ENCODE results near the gene MRPL17.
"Not testable (repeated sequence)": the region's sequence is repeated elsewhere in the genome, so short reads cannot be mapped to it uniquely, and the experiment has no call there.

Gene MRPL17

DNA sequence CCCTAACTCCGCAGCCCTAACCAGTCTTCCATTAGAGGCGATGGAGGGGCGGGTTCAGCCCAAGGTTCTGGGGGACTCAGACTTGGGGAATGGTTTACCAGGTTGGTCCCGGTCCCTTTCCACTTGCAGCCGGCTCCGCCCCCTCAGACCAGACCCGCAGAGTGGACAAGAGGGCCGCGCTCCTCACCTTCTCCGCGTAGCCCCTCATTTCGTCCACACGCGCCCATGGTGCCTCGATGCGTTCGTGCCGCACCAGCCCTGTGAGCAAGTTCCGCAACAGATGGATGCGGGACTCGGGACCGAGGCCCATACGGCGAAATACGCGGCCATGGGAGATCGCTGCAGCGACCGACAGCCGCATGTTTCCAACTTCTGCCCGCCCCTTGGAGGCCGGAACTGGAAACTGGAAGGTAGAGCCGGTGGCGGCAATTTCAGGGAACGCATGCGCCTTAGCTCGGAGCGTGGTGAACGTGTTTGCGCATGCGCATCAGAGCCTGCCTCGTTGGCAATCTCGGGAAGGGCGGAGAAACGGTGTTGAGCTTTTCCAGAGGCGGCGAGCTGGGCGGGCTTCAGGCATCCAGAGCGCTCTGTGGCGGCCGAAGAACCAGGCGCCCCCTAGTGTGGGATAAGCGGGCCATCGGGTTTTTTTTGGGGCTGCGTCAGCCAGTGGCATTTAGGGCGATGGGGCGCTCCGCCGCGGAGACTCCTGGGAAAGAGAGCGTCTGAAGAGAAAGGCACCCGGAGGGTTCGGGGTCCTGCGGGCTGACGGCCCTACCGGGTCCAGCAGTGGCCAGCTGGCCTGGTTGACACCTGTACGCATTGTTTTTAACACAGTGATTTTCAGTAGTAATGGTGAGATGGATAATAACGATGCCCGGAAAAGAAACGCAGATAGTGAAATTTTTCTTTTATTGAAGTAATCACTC lies at the start of gene MRPL17:
Gene MRPL17 (minus strand): TSS at position 405 of the 926 bp plus-strand sequence. CDS start 44 bp downstream, at position 361.
- peak; percentile 97 to 98 (median 98) for DNase-seq (ENCODE audit: low read depth in 3 of 3)

DNA sequence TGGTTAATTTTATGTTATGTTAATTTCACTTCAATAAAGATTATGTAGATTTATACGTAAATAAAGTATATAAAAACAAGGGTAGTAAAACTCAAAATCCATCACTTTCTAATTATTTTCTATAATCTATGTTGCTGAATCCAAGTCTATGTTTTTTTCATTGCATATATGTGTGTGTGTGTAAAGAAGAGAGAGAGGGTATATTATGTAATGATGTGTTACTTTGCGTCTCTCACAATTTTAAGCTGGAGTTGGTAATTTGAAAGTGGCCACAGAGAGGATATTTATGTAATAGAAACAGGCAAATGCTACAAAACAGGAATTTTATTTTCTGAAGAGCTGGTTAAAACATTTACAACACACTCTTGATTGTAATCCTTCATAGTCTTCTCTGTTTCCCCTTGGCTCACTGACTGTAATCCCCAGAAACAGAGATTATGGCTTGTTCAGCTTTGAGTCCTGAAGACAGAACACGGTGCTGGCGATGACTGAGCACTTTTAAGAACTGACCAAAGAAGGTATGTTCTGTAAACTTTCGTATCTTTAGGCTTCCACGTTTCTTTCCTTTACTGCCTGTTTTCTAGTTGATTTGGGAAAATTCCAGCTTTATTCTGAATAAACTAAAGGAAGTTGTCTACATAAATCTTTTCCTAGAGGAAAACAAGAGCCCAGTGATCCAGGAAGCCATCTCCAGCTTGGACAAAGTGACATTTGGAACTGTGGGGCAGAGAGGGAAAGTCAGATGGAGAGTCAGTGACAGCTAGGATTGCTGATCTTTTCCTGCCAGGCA lies 45.0 kb upstream of the MRPL17 start:
- no peak for DNase-seq (ENCODE audit: low read depth in 3 of 3)

DNA sequence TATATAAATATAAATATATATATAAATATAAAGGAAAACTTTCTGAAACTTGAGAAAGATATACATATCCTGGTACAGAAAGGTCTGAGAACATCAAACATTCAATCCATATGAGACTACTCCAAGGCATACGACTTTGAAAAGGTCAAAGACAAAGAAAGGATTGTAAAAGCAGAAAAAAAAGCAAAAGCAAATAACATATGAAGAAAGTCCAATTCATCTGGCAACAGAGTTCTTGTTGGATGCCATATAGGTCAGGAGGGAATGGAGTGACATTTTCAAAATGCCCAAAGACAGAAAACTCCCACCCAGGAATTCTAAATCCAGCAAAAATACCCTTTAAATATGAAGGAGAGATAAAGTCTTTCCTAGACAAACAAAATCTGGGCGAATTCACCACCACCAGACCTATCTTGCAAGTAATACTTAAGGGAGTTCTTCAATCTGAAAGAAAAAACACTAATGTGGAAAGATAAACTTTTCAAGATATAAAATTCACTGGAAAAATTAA lies 42.3 kb upstream of the MRPL17 start:
- no peak for DNase-seq (ENCODE audit: low read depth in 3 of 3)

DNA sequence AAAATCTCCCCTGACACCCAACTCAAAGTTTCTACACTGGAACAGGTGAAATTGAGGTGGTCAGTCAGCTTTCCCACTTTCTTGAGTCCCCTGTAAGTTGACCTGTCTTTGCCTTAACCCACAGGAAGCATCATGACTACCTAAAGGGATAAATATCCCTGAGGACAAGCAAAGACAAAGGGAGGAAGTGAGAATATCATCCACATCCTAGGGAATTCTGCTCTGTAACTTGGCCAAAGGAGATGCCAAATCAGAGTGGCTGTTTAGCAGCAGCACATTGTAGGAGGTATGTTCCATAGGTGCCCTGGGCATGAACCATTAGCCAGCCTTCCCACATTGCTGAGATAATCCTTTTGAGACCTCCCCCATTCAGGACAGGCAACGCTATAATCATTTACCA lies 40.9 kb upstream of the MRPL17 start:
- DNase-seq (ENCODE audit: low read depth in 3 of 3): no peak

DNA sequence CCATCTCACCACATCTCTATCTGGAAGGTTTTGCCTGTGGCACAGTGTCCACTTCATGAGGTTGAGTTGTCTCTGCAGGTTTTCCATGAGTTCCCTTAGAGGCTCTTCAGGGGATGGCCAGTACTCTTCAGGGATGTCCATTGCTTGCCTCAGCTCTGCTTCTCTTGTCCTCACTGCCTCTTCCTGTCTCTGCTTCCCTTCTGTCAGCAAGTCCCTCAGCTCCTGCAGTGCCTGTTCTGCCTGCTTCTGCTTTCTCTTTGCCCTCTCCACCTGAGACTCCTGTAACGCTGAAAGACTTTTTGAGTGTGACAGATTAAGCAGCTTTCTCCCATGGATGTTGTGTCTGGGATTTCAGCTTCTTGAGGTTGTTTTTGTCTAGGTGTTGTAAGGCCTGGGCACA lies 38.2 kb upstream of the MRPL17 start:
- no peak for DNase-seq (ENCODE audit: low read depth in 3 of 3)

DNA sequence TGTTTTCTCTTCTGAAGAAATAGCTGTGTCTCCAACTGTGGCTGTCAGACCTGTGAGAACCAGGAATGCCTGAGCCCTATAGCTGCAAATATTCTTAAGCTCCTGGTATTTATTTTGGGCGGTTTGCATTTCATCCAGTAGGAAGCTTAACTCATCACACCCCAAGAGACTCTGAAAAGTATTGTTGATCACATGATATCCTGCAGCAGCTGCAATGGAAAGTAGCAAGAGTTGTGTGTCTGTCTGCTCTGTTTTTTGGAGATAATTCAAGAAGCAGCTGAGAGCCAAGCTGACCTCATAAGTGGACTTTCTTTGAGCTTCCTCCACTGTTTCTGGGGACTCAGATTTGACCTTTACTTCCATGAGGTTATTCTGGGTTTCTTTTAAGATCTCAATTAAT lies 36.4 kb upstream of the MRPL17 start:
- no peak for DNase-seq (ENCODE audit: low read depth in 3 of 3)

DNA sequence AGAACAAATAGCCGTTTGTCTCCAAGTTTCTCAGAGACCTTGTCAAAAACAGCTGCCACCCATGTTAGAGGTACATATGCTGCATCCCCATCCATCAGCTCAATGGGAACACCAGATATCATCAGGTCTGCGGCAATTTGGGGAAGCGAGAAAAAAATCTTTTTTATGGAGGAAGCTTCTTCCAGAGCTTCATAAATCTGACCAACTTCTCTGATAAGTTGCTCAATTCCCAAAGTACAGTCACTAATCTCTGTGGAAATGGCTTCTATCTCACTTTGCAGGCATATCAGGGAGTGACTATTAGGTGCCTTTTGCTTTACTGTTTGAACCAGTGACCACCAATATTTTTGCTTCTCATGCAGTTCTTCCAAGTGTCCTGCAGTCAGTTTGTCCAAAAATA lies 34.3 kb upstream of the MRPL17 start:
- no peak for DNase-seq (ENCODE audit: low read depth in 3 of 3)

DNA sequence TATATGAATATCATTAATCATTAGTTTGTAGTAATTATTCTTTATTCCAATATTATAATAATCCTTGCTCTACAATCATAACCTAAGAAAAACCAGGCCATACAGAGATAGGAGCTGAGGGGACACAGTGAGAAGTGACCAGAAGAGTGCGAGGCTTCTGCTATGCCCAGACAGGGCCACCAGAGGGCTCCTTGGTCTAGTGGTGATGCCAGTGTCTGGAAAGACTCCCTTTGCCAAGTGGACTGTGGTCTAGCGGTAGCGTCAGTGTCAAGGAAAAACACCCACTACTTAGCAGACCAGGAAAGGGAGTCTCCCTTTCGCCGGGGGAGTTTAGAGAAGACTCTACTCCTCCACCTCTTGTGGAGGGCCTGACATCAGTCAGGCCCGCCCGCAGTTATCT lies 28.4 kb upstream of the MRPL17 start:
- peak in 1 of 3 donors; percentile 30 for DNase-seq (ENCODE audit: low read depth in 3 of 3)

DNA sequence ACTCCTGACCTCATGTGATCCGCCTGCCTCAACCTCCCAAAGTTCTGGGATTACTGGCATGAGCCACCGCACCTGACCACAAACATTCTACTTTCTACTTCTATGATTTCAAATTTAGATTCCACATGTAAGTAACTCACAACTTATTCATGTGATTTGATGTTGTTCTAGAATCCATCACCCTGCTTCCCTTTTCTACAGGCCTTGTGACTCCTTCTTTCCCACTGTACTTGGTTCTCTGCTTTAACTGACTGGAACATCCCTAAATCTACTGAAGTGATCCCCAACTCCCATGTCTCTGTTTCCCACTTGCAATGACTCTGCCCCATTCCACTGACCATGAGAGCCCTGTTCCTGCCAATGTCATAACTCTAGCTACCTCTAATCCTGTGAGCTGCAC lies 25.7 kb upstream of the MRPL17 start:
- DNase-seq (ENCODE audit: low read depth in 3 of 3): no peak

DNA sequence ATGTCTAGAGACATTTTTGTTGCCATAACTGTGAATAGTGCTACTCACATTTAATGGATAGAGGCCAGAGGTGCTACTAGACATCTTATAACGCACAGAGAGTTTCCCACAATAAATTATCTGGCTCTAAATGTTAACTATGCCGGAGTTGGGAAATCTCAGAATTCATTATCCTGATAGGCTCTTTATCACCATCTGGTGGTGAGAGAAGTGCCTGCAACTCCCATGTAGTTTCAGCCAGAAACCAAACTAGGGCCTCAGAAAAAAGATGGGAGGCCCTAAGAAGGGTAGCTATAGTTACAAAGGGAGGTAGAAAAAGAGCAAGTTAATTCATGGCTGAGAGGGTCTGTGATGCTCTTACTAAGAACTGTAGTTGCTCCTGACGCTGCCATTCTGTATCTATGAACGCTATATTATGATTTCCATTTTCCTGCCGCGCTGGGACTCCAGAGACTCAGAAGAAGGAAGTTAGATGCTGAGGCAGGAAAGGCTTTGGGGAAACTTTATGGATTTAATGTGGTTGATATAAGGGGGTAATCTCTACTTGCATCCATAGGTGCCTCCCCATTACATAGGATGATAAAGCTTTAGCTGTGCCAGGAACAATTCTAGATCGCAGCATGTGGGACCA lies 22.9 kb upstream of the MRPL17 start:
- no peak for DNase-seq (ENCODE audit: low read depth in 3 of 3)

DNA sequence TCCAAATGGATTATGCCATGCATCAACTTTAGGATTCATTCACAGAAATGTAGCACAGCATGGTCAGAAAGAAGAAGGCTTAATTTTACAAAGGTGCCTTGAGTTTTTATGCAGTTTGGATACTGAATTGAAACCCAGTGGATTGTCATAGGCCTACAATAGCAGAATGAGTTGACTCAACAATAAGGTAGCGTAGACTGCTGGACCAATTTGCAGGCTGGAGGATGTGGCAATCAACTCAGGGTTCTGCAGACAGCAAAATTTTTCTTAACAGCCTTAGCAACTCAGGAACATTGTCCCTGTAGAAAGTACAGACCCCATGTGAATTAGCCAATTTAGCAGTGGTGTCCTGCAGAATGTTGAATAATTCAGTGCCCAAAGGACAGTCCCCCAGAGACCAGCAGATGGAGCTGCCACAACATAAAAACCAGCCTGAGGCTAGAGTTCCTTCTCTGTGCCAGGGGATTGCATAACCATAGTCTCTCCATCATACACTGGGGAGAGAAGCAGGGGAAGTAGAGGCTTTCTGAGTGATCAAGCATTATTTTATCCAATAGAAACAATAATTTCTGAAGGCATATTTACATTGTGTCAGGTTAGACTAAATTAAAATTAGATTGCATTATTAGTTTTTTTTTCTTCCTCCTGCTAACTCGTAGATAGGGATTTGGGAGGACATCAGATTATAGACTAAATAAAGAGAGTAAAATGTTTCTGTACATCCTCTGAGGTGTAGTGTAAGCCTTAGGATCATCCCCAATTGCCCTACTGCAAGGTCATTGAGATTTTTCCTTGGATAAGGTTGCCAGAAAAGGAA lies 20.3 kb upstream of the MRPL17 start:
- no peak for DNase-seq (ENCODE audit: low read depth in 3 of 3)

DNA sequence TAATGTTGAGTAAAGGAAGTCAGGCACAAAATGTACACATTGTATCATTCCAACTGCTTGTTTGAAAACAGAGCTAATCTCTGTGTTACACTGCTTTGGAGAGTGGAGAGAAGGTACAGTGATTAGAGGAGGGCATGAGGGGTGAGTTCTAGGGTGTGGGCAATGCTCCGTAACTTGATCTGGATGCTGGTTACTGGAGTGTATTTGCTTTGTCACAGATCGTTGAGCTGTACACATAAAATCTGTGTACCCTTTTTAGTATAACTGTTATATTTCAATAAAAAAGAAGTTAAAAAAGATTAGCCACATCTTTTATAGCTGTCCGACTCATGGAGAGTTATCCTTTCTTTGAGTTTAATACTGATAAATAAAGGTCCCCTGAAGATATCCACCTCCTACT lies 18.8 kb upstream of the MRPL17 start:
- not testable (repeated sequence) for DNase-seq (ENCODE audit: low read depth in 3 of 3)

DNA sequence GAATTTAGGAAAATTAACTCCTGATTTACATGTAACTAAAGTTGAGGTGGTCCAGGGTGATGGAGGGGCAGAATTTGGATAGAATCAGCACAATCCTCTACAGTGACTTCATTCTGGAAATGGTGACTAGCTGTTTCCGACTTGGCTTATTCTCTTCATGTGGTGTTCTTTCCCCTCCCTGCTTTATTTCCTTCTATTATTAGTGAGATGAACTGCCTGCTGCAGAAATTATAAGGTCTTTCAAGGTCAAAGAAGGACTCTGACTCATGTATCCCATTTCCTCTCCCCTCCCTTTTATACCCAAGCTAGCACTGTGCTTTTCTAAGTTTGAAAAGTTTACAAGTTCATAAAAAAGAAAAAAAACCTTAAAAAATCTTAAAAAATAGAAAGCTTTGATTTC lies 12.2 kb upstream of the MRPL17 start:
- DNase-seq (ENCODE audit: low read depth in 3 of 3): no peak

DNA sequence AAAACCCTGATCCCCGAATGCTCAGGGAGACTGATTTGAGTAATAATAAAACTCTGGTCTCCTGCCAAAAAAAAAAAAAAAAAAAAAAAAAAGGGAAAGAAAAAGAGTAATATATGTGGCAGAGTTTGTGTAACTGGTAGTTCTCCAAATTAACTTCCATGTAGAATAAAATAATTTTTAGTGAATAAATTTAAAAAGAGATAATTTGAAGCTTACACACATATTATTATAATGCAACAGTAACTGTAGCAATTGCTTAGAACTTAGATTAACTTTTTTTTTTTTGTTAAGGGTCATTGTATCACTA lies 11.0 kb upstream of the MRPL17 start:
- no peak for DNase-seq (ENCODE audit: low read depth in 3 of 3)

DNA sequence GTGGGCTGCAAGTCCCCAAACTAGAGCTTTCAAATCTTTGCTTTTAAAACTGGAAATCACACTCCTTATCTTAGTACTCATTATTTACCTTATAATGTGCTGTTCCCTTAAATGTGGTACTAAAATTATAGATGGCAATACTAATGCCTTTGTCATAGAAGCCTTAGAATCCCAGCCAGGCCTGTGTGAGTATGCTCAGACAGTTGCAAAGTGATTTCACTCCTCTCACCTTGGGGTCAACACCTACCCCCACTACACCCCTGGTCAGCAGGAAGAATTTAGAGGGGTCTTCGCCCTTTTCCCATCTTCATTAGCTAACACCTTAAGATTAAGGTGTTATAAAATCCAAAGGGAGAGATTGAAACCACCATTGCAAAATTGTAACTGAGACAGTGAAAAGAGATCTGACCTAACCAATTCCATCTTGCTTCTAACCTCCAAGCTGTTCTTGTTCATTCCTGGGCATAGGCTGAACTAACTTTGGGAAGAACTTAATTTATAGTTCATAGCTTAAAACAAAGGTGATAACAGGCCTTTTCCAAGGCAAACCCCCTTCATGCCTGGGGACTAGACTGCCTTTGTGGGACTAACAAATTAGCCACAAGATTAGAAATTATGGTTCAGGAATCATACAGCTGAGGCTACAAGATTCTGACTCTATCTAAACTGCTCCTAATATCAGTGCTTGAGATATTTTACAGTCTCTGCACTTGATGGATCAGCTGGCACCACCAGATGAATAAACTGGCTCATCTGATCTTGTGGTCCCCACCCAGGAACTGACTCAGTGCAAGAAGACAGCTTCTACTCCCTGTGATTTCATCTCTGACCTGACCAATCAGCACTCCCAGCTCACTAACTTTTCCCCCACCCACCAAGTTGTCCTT lies 10.4 kb upstream of the MRPL17 start:
- peak in 2 of 3 donors; percentile 38 to 58 for DNase-seq (ENCODE audit: low read depth in 3 of 3)

DNA sequence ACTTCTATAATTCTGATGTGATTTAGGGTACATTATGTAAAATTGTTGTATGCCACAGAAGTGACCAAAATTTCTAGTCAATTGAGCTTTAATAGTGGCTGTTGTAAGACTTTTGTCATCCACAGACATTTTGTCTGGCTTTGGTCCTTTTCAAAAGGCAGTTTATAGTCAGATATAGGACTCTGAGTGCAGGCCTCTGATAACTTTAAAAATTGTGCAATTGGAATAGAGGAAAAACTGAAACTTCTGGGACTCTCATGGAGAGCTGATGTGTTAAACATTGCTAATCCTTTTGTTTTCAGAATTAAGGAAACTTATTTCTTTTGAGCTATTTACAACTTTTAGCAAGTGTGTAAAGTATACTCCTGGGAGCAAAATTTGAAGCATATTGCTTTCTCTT lies 9.0 kb upstream of the MRPL17 start:
- no peak for DNase-seq (ENCODE audit: low read depth in 3 of 3)

DNA sequence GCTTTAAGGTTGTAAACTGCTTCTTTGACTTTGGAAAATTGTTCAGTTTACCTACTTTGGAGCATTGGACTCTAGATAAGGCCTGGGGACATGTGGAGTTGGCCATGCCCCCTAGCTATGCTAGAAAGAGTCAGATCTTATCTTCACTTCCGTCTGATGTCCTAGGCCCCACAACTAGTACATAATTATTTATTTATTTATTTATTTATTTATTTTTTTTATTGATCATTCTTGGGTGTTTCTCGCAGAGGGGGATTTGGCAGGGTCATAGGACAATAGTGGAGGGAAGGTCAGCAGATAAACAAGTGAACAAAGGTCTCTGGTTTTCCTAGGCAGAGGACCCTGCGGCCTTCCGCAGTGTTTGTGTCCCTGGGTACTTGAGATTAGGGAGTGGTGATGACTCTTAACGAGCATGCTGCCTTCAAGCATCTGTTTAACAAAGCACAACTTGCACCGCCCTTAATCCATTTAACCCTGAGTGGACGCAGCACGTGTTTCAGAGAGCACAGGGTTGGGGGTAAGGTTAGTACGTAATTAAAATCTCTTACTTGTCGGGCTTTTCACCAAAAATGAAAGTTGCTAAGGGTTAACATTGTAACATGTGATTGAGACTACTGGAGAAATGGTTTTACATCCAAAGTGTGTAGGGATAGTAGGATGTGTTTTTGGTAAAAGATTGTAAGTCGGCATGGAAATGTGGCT lies 7.4 kb upstream of the MRPL17 start:
- DNase-seq (ENCODE audit: low read depth in 3 of 3): not testable (repeated sequence)

DNA sequence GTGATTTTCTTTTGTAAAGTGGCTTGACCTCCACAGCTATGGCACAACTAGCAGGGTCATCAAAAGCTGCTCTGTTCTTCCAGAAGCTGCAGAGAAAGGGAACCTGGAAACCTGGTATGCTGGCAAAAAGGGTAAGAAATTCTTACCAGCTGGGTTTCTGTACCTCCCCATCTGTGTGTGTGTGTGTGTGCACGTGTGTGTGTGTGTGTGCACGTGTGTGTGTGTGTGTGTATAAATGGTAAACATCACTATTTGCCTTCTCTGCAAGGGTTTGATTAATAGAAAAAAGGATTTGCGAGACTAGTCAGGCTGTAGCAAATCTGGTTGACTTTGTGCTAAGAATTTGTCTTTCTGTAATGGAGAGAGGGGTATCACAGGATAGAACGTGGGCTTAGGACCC lies 4.7 kb upstream of the MRPL17 start:
- DNase-seq (ENCODE audit: low read depth in 3 of 3): no peak

DNA sequence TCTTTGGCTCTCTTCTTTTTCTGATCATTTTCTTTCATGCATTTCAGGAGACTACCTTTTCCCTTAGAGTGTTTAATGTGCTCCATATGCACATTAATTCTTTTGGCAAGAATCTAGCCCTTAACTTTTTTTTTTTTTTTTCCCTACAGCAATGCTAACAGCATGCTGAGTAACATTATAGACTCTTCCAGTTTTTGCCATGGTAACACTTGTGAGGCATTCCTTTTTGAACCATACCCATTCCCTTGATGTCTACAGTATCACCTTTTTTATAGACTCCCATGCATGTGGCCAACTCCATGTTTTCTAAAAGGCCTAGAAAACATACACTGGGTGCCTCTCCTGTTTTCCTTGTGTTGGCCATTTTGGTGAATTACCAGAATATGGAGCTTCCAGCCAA lies 2.9 kb upstream of the MRPL17 start:
- DNase-seq (ENCODE audit: low read depth in 3 of 3): no peak

DNA sequence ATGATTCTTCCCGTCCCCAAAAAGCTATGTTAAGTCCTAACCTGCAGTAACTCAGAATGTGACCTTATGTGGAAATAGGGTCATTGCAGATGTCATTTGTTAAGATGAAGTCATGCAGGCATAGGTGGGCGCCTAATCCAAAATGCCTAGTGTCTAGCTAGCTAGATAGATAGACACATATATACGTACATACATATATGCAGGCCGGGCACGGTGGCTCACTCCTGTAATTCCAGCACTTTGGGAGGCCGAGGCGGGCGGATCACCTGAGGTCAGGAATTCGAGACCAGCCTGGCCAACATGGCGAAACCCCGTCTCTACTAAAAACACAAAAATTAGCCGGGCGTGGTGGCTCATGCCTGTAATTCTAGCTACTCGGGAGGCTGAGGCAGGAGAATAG lies 928 bp upstream of the MRPL17 start:
- DNase-seq (ENCODE audit: low read depth in 3 of 3): not testable (repeated sequence)

All from stimulated activated CD4-positive, alpha-beta T cell treated with anti-CD3 and anti-CD28 coated beads, TNF-alpha, amount 100 ng/mL, for 48 hours (primary cell).